Measurements from ENCODE around the gene RAB36.

DNA sequence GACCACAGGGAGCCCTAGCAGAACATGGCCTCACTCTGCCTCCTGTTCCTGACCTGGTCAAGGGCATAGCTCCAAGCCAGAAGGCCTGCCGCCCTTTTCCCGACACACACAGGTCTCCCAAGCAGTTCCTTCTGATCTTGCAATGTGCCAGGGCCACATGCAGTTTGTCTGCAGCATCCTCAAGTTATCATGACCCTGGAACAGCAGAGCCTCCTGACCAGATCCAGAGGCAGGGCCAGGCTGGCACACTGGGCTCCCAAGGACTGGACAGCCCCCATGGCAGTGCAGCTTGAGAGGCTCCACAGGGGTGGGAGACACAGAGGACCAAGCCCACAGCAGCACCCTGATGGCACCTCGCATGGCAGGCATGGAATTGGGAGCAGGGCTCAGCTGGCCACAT lies 43.8 kb upstream of the RAB36 start:
- TF ChIP-seq, protein P1, sequence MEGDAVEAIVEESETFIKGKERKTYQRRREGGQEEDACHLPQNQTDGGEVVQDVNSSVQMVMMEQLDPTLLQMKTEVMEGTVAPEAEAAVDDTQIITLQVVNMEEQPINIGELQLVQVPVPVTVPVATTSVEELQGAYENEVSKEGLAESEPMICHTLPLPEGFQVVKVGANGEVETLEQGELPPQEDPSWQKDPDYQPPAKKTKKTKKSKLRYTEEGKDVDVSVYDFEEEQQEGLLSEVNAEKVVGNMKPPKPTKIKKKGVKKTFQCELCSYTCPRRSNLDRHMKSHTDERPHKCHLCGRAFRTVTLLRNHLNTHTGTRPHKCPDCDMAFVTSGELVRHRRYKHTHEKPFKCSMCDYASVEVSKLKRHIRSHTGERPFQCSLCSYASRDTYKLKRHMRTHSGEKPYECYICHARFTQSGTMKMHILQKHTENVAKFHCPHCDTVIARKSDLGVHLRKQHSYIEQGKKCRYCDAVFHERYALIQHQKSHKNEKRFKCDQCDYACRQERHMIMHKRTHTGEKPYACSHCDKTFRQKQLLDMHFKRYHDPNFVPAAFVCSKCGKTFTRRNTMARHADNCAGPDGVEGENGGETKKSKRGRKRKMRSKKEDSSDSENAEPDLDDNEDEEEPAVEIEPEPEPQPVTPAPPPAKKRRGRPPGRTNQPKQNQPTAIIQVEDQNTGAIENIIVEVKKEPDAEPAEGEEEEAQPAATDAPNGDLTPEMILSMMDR (IDR thresholded peaks at IDR 0.05), result no peak
- TF ChIP-seq POLR2A (IDR thresholded peaks at IDR 0.05) (no peak), POLR2AphosphoS5 (IDR thresholded peaks at IDR 0.05; ENCODE audit: insufficient read depth in 1 of 2, low read depth in 1 of 2) (no peak)
